Activated naive CD4-positive, alpha-beta T cell treated with anti-CD3 and anti-CD28 coated beads, Interleukin-2, amount 50 U/mL, for 24 hours (primary cell): ENCODE measurements around the gene PDE1C.
"Not testable (repeated sequence)": the region's sequence is repeated elsewhere in the genome, so short reads cannot be mapped to it uniquely, and the experiment has no call there.

Experiments
- H3K27ac Mint-ChIP-seq: one replicate; pipeline ENCODE4 v1.8.0; 2021; ENCODE audit warnings: mild to moderate bottlenecking, mixed read lengths
- H3K27me3 Mint-ChIP-seq: one replicate; pipeline ENCODE4 v1.8.0; 2021; ENCODE audit warnings: mixed read lengths
- H3K36me3 Mint-ChIP-seq: one replicate; pipeline ENCODE4 v1.8.0; 2021; ENCODE audit warnings: mixed read lengths
- H3K4me1 Mint-ChIP-seq: one replicate; pipeline ENCODE4 v1.8.0; 2021; ENCODE audit warnings: mixed read lengths
- H3K4me3 Mint-ChIP-seq: one replicate; pipeline ENCODE4 v1.8.0; 2021; ENCODE audit warnings: mild to moderate bottlenecking, mixed read lengths
- H3K9me3 Mint-ChIP-seq: one replicate; pipeline ENCODE4 v1.8.0; 2021; ENCODE audit warnings: mixed read lengths

Gene PDE1C

GRCh38 chr7:32037650-32038198 is 32.5 kb downstream of the PDE1C start:
- no peak overlapping the region for H3K27ac Mint-ChIP-seq
- no peaks in the 10 kb centered on the region for H3K9me3 Mint-ChIP-seq
- H3K4me1 Mint-ChIP-seq: no peaks in the 10 kb centered on the region
- no peaks in the 10 kb centered on the region for H3K36me3 Mint-ChIP-seq
- H3K4me3 Mint-ChIP-seq: no peak overlapping the region
- no peaks in the 10 kb centered on the region for H3K27me3 Mint-ChIP-seq

GRCh38 chr7:32036557-32036956 is 33.6 kb downstream of the PDE1C start:
- H3K4me3 Mint-ChIP-seq: no peak overlapping the region
- H3K27me3 Mint-ChIP-seq: no peaks in the 10 kb centered on the region
- H3K27ac Mint-ChIP-seq: no peak overlapping the region
- H3K36me3 Mint-ChIP-seq: no peaks in the 10 kb centered on the region
- no peaks in the 10 kb centered on the region for H3K4me1 Mint-ChIP-seq
- no peaks in the 10 kb centered on the region for H3K9me3 Mint-ChIP-seq

GRCh38 chr7:32034052-32034451 is 36.2 kb downstream of the PDE1C start:
- Mint-ChIP-seq H3K36me3 (no peaks in the 10 kb centered on the region), H3K27ac (no peak overlapping the region), H3K4me3 (no peak overlapping the region), H3K9me3 (no peaks in the 10 kb centered on the region), H3K27me3 (no peaks in the 10 kb centered on the region), H3K4me1 (no peaks in the 10 kb centered on the region)

- Mint-ChIP-seq H3K27ac (no peak overlapping the region), H3K27me3 (no peaks in the 10 kb centered on the region), H3K4me3 (no peak overlapping the region), H3K4me1 (no peaks in the 10 kb centered on the region), H3K36me3 (no peaks in the 10 kb centered on the region), H3K9me3 (no peaks in the 10 kb centered on the region)
Observed at GRCh38 chr7:32033006-32033405, 37.2 kb downstream of the PDE1C start.

- Mint-ChIP-seq H3K27me3 (no peaks in the 10 kb centered on the region), H3K4me3 (no peak overlapping the region), H3K4me1 (no peaks in the 10 kb centered on the region), H3K27ac (no peak overlapping the region), H3K36me3 (no peaks in the 10 kb centered on the region), H3K9me3 (no peaks in the 10 kb centered on the region)
Observed at GRCh38 chr7:32032211-32032610, 38.0 kb downstream of the PDE1C start.

- H3K4me1 Mint-ChIP-seq: no peaks in the 10 kb centered on the region
- H3K27ac Mint-ChIP-seq: no peak overlapping the region
- H3K27me3 Mint-ChIP-seq: no peaks in the 10 kb centered on the region
- no peak overlapping the region for H3K4me3 Mint-ChIP-seq
- no peaks in the 10 kb centered on the region for H3K9me3 Mint-ChIP-seq
- H3K36me3 Mint-ChIP-seq: no peaks in the 10 kb centered on the region
Observed at GRCh38 chr7:32030904-32031692, 39.1 kb downstream of the PDE1C start.

- Mint-ChIP-seq H3K36me3 (no peaks in the 10 kb centered on the region), H3K27me3 (peaks cover 1% of the 10 kb centered on the region), H3K9me3 (peaks cover 17% of the 10 kb centered on the region), H3K4me3 (no peak overlapping the region), H3K27ac (no peak overlapping the region), H3K4me1 (no peaks in the 10 kb centered on the region)
Observed at GRCh38 chr7:32026083-32026425, 44.2 kb downstream of the PDE1C start.

- H3K4me3 Mint-ChIP-seq: no peak overlapping the region
- no peaks in the 10 kb centered on the region for H3K4me1 Mint-ChIP-seq
- H3K27ac Mint-ChIP-seq: no peak overlapping the region
- no peaks in the 10 kb centered on the region for H3K36me3 Mint-ChIP-seq
- peaks cover 1% of the 10 kb centered on the region for H3K27me3 Mint-ChIP-seq
- H3K9me3 Mint-ChIP-seq: peaks cover 17% of the 10 kb centered on the region
Observed at GRCh38 chr7:32025381-32026082, 44.7 kb downstream of the PDE1C start.

GRCh38 chr7:32023376-32023775 is 46.8 kb downstream of the PDE1C start:
- H3K27ac Mint-ChIP-seq: no peak overlapping the region
- no peaks in the 10 kb centered on the region for H3K4me1 Mint-ChIP-seq
- H3K4me3 Mint-ChIP-seq: no peak overlapping the region
- H3K36me3 Mint-ChIP-seq: no peaks in the 10 kb centered on the region
- peaks cover 17% of the 10 kb centered on the region for H3K9me3 Mint-ChIP-seq
- peaks cover 1% of the 10 kb centered on the region for H3K27me3 Mint-ChIP-seq

GRCh38 chr7:32022966-32023365 is 47.2 kb downstream of the PDE1C start:
- no peaks in the 10 kb centered on the region for H3K4me1 Mint-ChIP-seq
- H3K36me3 Mint-ChIP-seq: no peaks in the 10 kb centered on the region
- H3K27ac Mint-ChIP-seq: no peak overlapping the region
- H3K4me3 Mint-ChIP-seq: no peak overlapping the region
- H3K27me3 Mint-ChIP-seq: peaks cover 1% of the 10 kb centered on the region
- H3K9me3 Mint-ChIP-seq: peaks cover 17% of the 10 kb centered on the region

GRCh38 chr7:32020551-32021159 is 49.6 kb downstream of the PDE1C start:
- no peak overlapping the region for H3K27ac Mint-ChIP-seq
- peaks cover 1% of the 10 kb centered on the region for H3K27me3 Mint-ChIP-seq
- H3K9me3 Mint-ChIP-seq: peaks cover 22% of the 10 kb centered on the region
- H3K4me1 Mint-ChIP-seq: no peaks in the 10 kb centered on the region
- H3K36me3 Mint-ChIP-seq: no peaks in the 10 kb centered on the region
- no peak overlapping the region for H3K4me3 Mint-ChIP-seq

GRCh38 chr7:32018845-32019578 is 51.2 kb downstream of the PDE1C start:
- H3K27ac Mint-ChIP-seq: no peak overlapping the region
- H3K27me3 Mint-ChIP-seq: no peaks in the 10 kb centered on the region
- no peaks in the 10 kb centered on the region for H3K36me3 Mint-ChIP-seq
- H3K4me1 Mint-ChIP-seq: no peaks in the 10 kb centered on the region
- H3K9me3 Mint-ChIP-seq: peaks cover 18% of the 10 kb centered on the region
- H3K4me3 Mint-ChIP-seq: no peak overlapping the region

GRCh38 chr7:32015133-32015532 is 55.1 kb downstream of the PDE1C start:
- H3K9me3 Mint-ChIP-seq: peaks cover 16% of the 10 kb centered on the region
- no peak overlapping the region for H3K4me3 Mint-ChIP-seq
- no peaks in the 10 kb centered on the region for H3K27me3 Mint-ChIP-seq
- H3K4me1 Mint-ChIP-seq: no peaks in the 10 kb centered on the region
- H3K27ac Mint-ChIP-seq: no peak overlapping the region
- H3K36me3 Mint-ChIP-seq: no peaks in the 10 kb centered on the region

GRCh38 chr7:32013471-32013870 is 56.7 kb downstream of the PDE1C start:
- not testable (repeated sequence) for H3K27ac Mint-ChIP-seq, H3K36me3 Mint-ChIP-seq, H3K4me1 Mint-ChIP-seq, H3K27me3 Mint-ChIP-seq, H3K4me3 Mint-ChIP-seq
- peaks cover 16% of the 10 kb centered on the region for H3K9me3 Mint-ChIP-seq

GRCh38 chr7:32005577-32005976 is 64.6 kb downstream of the PDE1C start:
- H3K4me1 Mint-ChIP-seq: no peaks in the 10 kb centered on the region
- H3K27me3 Mint-ChIP-seq: no peaks in the 10 kb centered on the region
- H3K4me3 Mint-ChIP-seq: no peak overlapping the region
- H3K27ac Mint-ChIP-seq: no peak overlapping the region
- H3K9me3 Mint-ChIP-seq: no peaks in the 10 kb centered on the region
- no peaks in the 10 kb centered on the region for H3K36me3 Mint-ChIP-seq
